Activated T-helper 2 cell treated with anti-CD3 and anti-CD28 coated beads, Interferon-gamma antibody, Interleukin-2, Interleukin-4, amounts not matched to agents 10 μg/mL and 5 μg/mL and 100 μg/mL, durations not matched to agents 14 hours and 24 hours and 36 hours (primary cell): ENCODE measurements around the gene ANKRA2. TPM values are rescaled to one million over a fixed set of nuclear protein-coding genes. Genes with fewer than 3 reads are reported as not detected.
A peak's percentile ranks its signal among the peaks of the same experiment; 100 is the strongest.

Experiments used
- DNase-seq: peaks from one replicate; pipeline ENCODE4 v3.0.0; 2021; ENCODE audit warnings: low spot score
- H3K27ac Mint-ChIP-seq: one replicate; pipeline ENCODE4 v1.8.0; 2021; ENCODE audit warnings: mixed read lengths
- H3K27me3 Mint-ChIP-seq: one replicate; pipeline ENCODE4 v1.8.0; 2021; ENCODE audit warnings: low read depth, mixed read lengths
- H3K36me3 Mint-ChIP-seq: one replicate; pipeline ENCODE4 v1.8.0; 2021; ENCODE audit warnings: low read depth, mixed read lengths
- H3K4me1 Mint-ChIP-seq: one replicate; pipeline ENCODE4 v1.8.0; 2021; ENCODE audit warnings: low read depth, mixed read lengths
- H3K4me3 Mint-ChIP-seq: one replicate; pipeline ENCODE4 v1.8.0; 2021; ENCODE audit warnings: low read depth, mild to moderate bottlenecking, moderate library complexity, mixed read lengths
- H3K9me3 Mint-ChIP-seq: one replicate; pipeline ENCODE4 v1.8.0; 2021; ENCODE audit warnings: mixed read lengths
- intact Hi-C: fragments of 100-400 bp; cut with micrococcal nuclease; formaldehyde crosslinking; loops from one replicate; pipeline ENCODE4 v1.15.1; 2023
- total RNA-seq: library from RNA; stranded (reverse); gene quantifications from 2 replicates; pipeline ENCODE4 v1.2.3, GENCODE V29; 2022

The ANKRA2 gene
- total RNA-seq, 1 donor from 2014 or later, result 18.7 TPM

DNA sequence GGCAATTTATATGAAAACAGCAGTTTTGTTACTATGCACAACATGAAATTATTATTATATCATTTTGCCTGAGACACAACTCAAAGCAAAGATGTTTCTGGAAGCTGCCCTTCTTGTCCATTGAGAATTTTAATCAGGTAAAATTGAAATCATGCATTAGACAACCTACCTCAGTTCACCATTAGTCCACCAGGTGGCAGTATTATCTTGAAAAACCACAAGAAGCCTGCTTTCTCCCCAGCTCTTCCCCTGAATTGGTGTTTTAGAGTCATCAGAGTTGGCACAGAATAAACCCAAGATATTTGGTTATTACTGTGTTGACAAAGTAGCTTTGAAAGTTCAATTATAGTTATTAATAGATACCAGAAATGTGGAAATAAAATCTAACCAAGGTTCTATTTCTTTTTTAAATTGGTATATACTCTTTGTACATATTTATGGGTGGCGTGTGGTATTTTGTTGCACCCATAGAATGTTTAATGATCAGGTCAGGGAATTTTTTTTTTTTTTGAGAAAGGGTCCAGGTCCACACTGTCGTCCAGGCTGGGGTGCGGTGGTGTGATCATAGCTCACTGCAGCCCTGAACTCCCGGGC, 25.8 kb upstream of the ANKRA2 start:
- Mint-ChIP-seq H3K36me3 (no peaks in the 10 kb centered on the region), H3K4me1 (peaks cover 2% of the 10 kb centered on the region), H3K27ac (no peak overlapping the region), H3K9me3 (no peaks in the 10 kb centered on the region), H3K4me3 (no peak overlapping the region), H3K27me3 (peaks cover 2% of the 10 kb centered on the region)
- intact Hi-C loops, result loop anchor here (1.0 kb wide), 1 partner anchor 201 kb away; no protein-coding TSS in a partner anchor
- DNase-seq, result no peak

DNA sequence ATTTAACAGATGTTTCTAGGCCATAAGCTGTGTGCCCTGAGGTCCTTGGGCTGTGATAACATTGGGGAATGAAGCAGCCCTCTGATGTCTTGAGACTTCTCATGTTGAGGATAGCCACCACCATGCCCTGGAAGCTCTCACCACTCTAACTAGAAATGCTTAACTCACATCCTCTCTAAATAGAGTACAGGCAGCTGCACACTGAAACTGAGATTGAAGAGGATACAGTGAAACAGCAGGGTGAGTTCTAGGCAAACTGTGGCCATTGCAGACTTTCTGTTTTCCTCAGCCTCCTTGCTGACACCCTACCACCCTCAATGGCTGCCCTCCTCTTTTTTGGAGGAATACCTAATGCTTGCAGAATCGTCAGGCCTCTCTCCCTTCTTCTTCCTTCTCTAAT, 22.5 kb upstream of the ANKRA2 start:
- no peaks in the 10 kb centered on the region for H3K9me3 Mint-ChIP-seq
- peaks cover 2% of the 10 kb centered on the region for H3K27me3 Mint-ChIP-seq
- intact Hi-C loops, result no loop called here
- DNase-seq, result no peak
- H3K36me3 Mint-ChIP-seq, result no peaks in the 10 kb centered on the region
- H3K27ac Mint-ChIP-seq, result no peak overlapping the region
- H3K4me1 Mint-ChIP-seq, result peaks cover 2% of the 10 kb centered on the region
- no peak overlapping the region for H3K4me3 Mint-ChIP-seq

DNA sequence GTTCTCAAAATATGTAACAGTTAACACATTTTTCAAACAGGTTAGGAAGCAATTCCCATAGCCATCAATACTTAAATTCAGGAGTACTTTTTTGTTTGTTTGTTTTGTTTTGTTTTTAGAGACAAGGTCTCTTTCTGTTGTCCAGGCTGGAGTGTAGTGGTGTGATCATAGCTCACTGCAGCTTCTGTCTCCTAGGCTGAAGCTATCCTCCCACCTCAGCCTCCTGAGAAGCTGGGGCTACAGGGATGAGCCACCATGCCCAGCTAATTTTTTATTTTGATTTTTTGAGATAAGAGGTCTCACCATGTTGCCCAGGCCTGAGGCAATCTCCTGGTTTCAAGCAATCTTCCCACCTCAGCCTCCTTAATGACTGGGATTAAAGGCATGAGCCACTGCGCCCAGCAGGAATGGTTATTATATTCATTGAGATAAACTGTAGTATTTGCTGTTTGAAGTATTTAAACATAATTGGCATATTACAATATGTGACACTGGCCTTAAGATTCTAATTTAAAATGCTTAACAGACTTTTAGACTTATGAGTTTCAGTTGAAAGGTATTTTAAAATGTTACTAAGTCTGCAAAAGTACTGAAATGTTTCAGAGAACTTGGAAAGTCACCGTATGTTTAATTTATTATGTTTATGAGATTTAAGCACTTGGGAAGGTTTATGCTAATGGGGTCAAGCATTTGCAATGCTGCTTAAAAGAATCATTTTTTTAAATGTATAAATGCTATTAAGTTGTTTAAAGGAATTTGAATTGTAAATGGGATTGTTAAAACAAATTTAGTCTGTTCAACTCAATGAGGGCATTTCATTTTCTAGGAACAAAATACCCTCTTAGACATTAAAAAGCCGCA, 17.1 kb upstream of the ANKRA2 start:
- Mint-ChIP-seq H3K9me3 (no peaks in the 10 kb centered on the region), H3K27me3 (no peaks in the 10 kb centered on the region), H3K4me1 (peaks cover 4% of the 10 kb centered on the region), H3K36me3 (peaks cover 30% of the 10 kb centered on the region), H3K27ac (no peak overlapping the region), H3K4me3 (no peak overlapping the region)
- no peak for DNase-seq
- intact Hi-C loops, result no loop called here

DNA sequence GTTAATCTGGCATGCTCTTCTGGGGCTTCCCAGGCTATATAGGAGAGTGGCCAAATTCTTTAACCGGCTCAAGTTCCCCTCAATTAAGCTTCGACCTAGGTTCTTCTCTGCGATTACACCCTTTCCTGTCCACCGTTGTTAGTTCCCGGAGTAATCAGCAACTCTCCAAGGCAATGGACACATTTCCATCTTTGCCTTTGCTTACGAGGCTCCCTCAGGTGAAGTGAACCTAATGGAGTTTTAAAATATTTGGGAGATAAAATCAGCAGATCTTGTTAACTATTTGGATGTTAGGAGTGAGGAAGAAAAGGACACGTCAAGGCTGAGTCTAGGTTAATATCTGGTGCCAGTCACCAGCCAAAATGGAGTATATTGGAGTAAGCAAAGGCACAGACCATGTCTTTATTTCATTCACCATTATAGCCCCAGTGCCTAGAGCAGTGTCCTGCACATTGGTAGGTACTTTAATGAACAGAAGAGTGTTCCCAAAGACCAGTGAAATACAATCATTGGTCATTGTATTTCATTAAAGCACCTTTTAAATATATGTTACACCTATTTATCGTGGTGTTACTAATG, 619 bp upstream of the ANKRA2 start:
- intact Hi-C loops, result loop anchor here (1.0 to 2.0 kb wide), 2 partner anchors 68 to 1201 kb away; partner anchors contain the start of genes BTF3, GFM2 and NSA2
- H3K9me3 Mint-ChIP-seq, result no peaks in the 10 kb centered on the region
- no peaks in the 10 kb centered on the region for H3K27me3 Mint-ChIP-seq
- peaks cover 32% of the 10 kb centered on the region for H3K36me3 Mint-ChIP-seq
- H3K4me3 Mint-ChIP-seq, result peak overlapping the region; percentile 96
- peak overlapping the region; percentile 95 for H3K27ac Mint-ChIP-seq
- H3K4me1 Mint-ChIP-seq, result peaks cover 22% of the 10 kb centered on the region
- DNase-seq, result no peak

DNA sequence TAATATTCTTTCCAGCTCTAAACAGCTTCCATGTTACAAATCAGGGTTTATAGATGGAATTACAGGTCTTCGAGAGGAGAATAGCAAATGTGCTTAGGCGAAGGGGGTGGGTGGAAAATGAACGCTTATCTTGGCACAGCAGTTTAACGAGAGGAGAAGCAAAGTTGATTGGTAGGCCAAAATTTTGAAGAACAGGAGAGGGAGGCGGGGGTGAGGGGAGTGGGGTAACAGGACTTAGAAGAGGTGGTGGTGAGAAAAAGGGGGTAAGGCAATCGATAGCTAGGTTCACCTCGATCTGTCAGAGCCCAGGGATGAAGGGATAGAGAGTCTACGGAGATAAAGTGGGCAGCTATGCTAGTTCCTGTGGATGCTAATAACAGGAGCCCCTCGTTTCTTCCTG, 764 bp downstream of the ANKRA2 start:
- Mint-ChIP-seq H3K27ac (peak overlapping the region; percentile 95), H3K36me3 (peaks cover 27% of the 10 kb centered on the region), H3K4me1 (peaks cover 25% of the 10 kb centered on the region), H3K4me3 (peak overlapping the region; percentile 96), H3K9me3 (no peaks in the 10 kb centered on the region), H3K27me3 (no peaks in the 10 kb centered on the region)
- intact Hi-C loops, result loop anchor here (1.0 to 2.0 kb wide), 2 partner anchors 66 to 1202 kb away; partner anchors contain the start of genes BTF3, GFM2 and NSA2
- DNase-seq, result no peak

DNA sequence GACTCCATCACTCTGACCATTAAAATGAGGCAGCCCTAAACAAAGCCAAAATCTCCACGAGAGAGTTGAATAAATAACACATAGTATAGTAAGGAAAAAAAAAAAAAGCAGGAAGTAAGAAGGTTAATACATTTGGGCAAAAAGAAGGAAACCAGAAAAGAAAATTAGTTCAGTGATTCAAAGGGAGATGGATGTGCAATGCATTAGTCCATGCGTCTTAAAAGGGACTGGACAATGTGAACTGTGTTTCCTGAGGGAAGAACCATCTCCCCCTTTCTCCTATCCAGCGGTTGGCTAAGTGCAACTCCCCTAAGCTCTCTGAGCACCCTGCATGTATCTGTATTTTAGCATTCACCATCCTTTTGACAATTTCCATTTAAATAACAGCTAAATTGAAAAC, 1.4 kb downstream of the ANKRA2 start:
- Mint-ChIP-seq H3K4me3 (peak overlapping the region; percentile 96), H3K27me3 (no peaks in the 10 kb centered on the region), H3K36me3 (peaks cover 24% of the 10 kb centered on the region), H3K9me3 (no peaks in the 10 kb centered on the region), H3K27ac (peak overlapping the region; percentile 44), H3K4me1 (peaks cover 25% of the 10 kb centered on the region)
- intact Hi-C loops, result loop anchor here (2.0 kb wide), 1 partner anchor 1203 kb away; the partner anchor contains the start of genes GFM2 and NSA2
- no peak for DNase-seq

DNA sequence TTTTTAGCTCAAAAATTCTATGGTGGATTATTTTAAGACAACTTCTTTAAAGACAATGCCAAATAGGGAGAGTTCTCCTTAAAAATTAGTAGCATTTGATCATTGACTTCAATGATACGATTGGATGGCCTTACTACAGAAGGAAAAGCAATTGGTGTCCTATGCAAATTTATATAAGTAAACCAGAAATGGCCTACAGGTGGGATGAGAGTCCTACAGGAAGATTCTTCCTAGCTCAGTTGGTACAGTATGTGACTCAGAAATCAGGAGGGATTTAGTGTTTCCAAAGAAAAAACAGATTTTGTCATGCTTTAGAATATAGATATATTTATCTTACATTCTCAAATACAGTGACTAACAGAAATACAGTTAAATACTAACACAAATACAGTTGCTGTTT, 6.5 kb downstream of the ANKRA2 start:
- Mint-ChIP-seq H3K27me3 (no peaks in the 10 kb centered on the region), H3K27ac (no peak overlapping the region), H3K4me3 (no peak overlapping the region), H3K9me3 (no peaks in the 10 kb centered on the region), H3K4me1 (peaks cover 11% of the 10 kb centered on the region), H3K36me3 (peaks cover 36% of the 10 kb centered on the region)
- DNase-seq, result no peak
- intact Hi-C loops, result no loop called here

DNA sequence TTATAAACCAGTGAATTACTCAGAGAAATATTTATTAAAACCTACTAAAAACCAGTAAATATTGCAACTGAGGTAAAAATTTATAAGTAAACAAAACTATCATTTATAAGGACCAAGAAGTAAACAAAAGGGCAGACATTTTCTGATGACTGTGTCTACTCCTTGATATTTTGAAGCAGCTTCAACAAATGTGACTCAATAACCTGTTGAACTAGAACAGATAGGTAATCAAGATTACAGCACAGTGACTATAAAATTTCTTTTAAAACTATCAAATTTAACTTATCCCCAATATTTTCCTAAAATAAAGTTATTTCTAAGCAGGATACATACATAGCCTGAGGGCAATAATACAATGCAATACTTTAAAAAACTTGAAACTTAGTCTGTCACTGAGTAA, 12.8 kb downstream of the ANKRA2 start:
- Mint-ChIP-seq H3K4me3 (no peak overlapping the region), H3K27ac (no peak overlapping the region), H3K36me3 (peaks cover 24% of the 10 kb centered on the region), H3K9me3 (no peaks in the 10 kb centered on the region), H3K4me1 (peaks cover 4% of the 10 kb centered on the region), H3K27me3 (peaks cover 6% of the 10 kb centered on the region)
- no peak for DNase-seq
- intact Hi-C loops, result no loop called here

DNA sequence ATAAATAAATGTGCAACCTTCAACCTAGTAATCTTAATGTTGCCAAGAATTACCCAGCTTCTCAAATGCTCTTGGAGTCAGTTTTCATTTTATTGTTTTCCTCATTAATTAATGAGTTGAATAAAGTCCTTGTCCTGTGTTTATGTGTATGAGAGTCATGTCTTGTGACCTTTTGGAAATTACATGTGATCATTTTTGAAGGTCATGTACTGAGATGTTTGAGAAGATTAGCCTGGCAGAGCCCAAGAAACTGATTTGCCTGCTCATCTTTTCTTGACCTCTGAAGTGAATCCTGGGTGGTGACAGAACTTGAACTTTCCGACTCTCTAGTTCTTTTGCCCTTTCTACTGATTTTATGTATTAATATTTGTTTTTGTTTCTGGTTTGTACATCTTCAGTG, 15.4 kb downstream of the ANKRA2 start:
- Mint-ChIP-seq H3K4me3 (no peak overlapping the region), H3K36me3 (peaks cover 17% of the 10 kb centered on the region), H3K4me1 (peaks cover 4% of the 10 kb centered on the region), H3K27me3 (peaks cover 6% of the 10 kb centered on the region), H3K27ac (no peak overlapping the region), H3K9me3 (no peaks in the 10 kb centered on the region)
- no peak for DNase-seq
- intact Hi-C loops, result no loop called here

DNA sequence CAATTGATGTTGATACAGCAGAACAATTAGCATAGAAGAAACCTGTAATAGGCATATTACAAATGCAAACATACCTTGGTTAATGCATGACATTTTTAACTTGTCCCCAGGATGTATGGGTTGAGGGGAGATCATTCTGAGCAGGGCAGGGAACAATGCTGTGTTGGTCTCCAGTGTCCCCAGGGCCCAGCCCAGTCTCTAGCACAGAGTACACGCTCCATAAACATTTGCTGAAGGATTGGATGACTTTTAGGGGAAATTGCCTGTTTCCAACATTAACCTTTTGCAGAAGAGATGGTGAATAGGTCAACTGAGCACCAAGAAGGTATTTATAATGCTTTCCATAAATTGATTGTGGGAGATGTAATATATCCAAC, 20.0 kb downstream of the ANKRA2 start:
- no peak for DNase-seq
- H3K36me3 Mint-ChIP-seq, result no peaks in the 10 kb centered on the region
- no peak overlapping the region for H3K4me3 Mint-ChIP-seq
- H3K27me3 Mint-ChIP-seq, result peaks cover 16% of the 10 kb centered on the region
- H3K27ac Mint-ChIP-seq, result no peak overlapping the region
- H3K4me1 Mint-ChIP-seq, result peaks cover 18% of the 10 kb centered on the region
- intact Hi-C loops, result no loop called here
- H3K9me3 Mint-ChIP-seq, result no peaks in the 10 kb centered on the region

DNA sequence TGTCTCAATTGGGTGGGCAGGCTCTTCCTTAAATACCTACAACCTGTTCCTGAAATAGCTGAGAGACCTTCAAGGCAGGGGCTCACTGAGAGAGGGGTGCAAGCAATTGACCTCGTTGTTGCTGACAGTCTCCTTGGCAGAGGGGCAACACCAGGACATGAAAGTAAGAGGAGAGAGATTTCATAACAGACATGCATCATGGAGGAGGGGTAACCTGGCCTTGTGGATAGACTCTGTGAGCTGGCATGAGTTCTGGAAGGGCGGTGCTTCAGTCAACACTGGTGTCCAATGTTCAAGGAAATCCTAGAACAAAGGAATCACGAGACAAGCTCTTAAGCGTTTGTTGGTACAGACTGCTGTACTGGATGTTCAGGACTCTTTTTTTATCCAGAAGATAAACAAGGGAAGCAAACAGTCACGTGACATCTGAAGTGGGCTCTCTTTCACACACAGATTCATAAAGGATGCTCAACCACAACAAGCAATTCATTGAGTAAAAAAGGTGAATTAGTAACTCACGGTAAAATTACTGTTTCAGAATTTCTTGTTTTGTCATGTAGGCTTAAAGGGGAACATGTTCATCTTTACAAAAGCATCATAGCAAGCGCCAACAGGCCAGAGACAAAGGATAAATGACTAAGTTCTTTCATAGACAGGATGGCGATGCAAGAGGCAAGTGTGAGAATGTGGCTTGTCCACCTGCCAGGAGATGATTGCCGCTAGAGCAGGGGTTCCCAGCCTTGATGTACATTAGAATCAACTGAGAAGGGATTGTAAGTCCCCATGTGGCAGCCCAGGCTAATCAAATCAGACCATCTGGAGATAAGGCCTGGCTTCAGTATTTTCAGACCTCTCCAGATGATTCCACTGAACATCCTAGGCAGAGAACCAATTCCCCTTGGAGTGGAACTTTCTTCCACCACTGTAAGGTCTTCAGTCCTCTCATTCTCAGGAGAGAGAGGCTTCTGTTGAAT, 20.7 kb downstream of the ANKRA2 start:
- H3K27me3 Mint-ChIP-seq, result peaks cover 16% of the 10 kb centered on the region
- H3K4me1 Mint-ChIP-seq, result peaks cover 13% of the 10 kb centered on the region

DNA sequence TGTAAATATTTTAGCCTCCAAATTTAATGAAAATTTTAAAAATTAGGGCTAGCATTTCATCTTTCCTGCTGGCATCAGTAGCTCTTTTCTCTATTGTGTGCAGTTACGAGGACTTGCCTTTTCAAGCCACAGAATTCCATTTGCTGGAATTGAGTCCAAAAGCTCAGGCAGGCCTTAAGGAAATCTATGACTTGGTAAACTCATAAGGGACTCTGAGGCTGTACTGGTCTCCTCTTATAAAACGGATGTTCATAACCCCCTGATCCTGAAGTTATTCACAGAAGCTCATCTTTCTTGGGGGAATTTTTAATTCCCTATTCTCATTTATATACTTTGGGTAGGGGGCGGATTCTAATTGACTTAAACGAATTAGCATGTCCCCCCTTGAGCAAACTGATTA, 23.4 kb downstream of the ANKRA2 start:
- Mint-ChIP-seq H3K4me1 (peaks cover 13% of the 10 kb centered on the region), H3K9me3 (no peaks in the 10 kb centered on the region), H3K27me3 (peaks cover 10% of the 10 kb centered on the region), H3K36me3 (no peaks in the 10 kb centered on the region), H3K4me3 (no peak overlapping the region), H3K27ac (no peak overlapping the region)
- intact Hi-C loops, result no loop called here
- DNase-seq, result no peak

More for the DNA sequence above, 20.7 kb downstream of the ANKRA2 start:
- H3K36me3 Mint-ChIP-seq, result no peaks in the 10 kb centered on the region
- intact Hi-C loops, result no loop called here
- no peak overlapping the region for H3K4me3 Mint-ChIP-seq
- DNase-seq, result no peak
- H3K9me3 Mint-ChIP-seq, result no peaks in the 10 kb centered on the region
- no peak overlapping the region for H3K27ac Mint-ChIP-seq
